ENCODE measurements around the gene PIGN.

The PIGN gene

GRCh38 chr18:62066102-62066818 lies 120.6 kb downstream of the PIGN start:
- H3K4me1 ChIP-seq (ENCODE audit: control insufficient read depth, insufficient read depth, low read length, poor library complexity, severe bottlenecking), result no peaks in the 10 kb centered on the region
- WGBS, 2 experiments (ENCODE audit: insufficient coverage in 2 of 2), result 88 to 100% methylated on average over 2 to 4 of the region's 5 CpGs
- peaks cover 3% of the 10 kb centered on the region for H3K9me3 ChIP-seq (ENCODE audit: control insufficient read depth, low read length)
- H3K4me3 ChIP-seq (ENCODE audit: extremely low read depth, insufficient read depth, low read length, poor library complexity, severe bottlenecking), result no peak overlapping the region
- no peak overlapping the region for H3K27ac ChIP-seq (ENCODE audit: low read depth, low read length, severe bottlenecking)
- H3K36me3 ChIP-seq (ENCODE audit: control insufficient read depth, insufficient read depth, low read length), result peaks cover 3% of the 10 kb centered on the region

GRCh38 chr18:62064361-62064760 lies 122.5 kb downstream of the PIGN start:
- Histone ChIP-seq H3K27ac (ENCODE audit: low read depth, low read length, severe bottlenecking) (no peak overlapping the region), H3K4me3 (ENCODE audit: extremely low read depth, insufficient read depth, low read length, poor library complexity, severe bottlenecking) (no peak overlapping the region), H3K36me3 (ENCODE audit: control insufficient read depth, insufficient read depth, low read length) (peaks cover 5% of the 10 kb centered on the region), H3K9me3 (ENCODE audit: control insufficient read depth, low read length) (peaks cover 3% of the 10 kb centered on the region), H3K4me1 (ENCODE audit: control insufficient read depth, insufficient read depth, low read length, poor library complexity, severe bottlenecking) (no peaks in the 10 kb centered on the region)
- WGBS, 2 experiments (ENCODE audit: insufficient coverage in 2 of 2), result no CpG with 5 or more reads among the region's 1 CpG

- H3K4me1 ChIP-seq (ENCODE audit: control insufficient read depth, insufficient read depth, low read length, poor library complexity, severe bottlenecking), result no peaks in the 10 kb centered on the region
- 80 to 95% methylated on average over 1 to 4 of the region's 5 CpGs for WGBS, 2 experiments (ENCODE audit: insufficient coverage in 2 of 2)
- peaks cover 3% of the 10 kb centered on the region for H3K36me3 ChIP-seq (ENCODE audit: control insufficient read depth, insufficient read depth, low read length)
- H3K9me3 ChIP-seq (ENCODE audit: control insufficient read depth, low read length), result no peaks in the 10 kb centered on the region
- no peak overlapping the region for H3K4me3 ChIP-seq (ENCODE audit: extremely low read depth, insufficient read depth, low read length, poor library complexity, severe bottlenecking)
- no peak overlapping the region for H3K27ac ChIP-seq (ENCODE audit: low read depth, low read length, severe bottlenecking)
Observed at GRCh38 chr18:62061821-62062478, 124.9 kb downstream of the PIGN start.

- 100% methylated on average over 1 of the region's 2 CpGs for WGBS, 2 experiments (ENCODE audit: insufficient coverage in 2 of 2)
- Histone ChIP-seq H3K27ac (ENCODE audit: low read depth, low read length, severe bottlenecking) (no peak overlapping the region), H3K36me3 (ENCODE audit: control insufficient read depth, insufficient read depth, low read length) (peaks cover 3% of the 10 kb centered on the region), H3K9me3 (ENCODE audit: control insufficient read depth, low read length) (no peaks in the 10 kb centered on the region), H3K4me1 (ENCODE audit: control insufficient read depth, insufficient read depth, low read length, poor library complexity, severe bottlenecking) (no peaks in the 10 kb centered on the region), H3K4me3 (ENCODE audit: extremely low read depth, insufficient read depth, low read length, poor library complexity, severe bottlenecking) (no peak overlapping the region)
Observed at GRCh38 chr18:62060820-62061219, 126.0 kb downstream of the PIGN start.

GRCh38 chr18:62054929-62055498 lies 131.8 kb downstream of the PIGN start:
- no peaks in the 10 kb centered on the region for H3K4me1 ChIP-seq (ENCODE audit: control insufficient read depth, insufficient read depth, low read length, poor library complexity, severe bottlenecking)
- H3K4me3 ChIP-seq (ENCODE audit: extremely low read depth, insufficient read depth, low read length, poor library complexity, severe bottlenecking), result no peak overlapping the region
- WGBS, 2 experiments (ENCODE audit: insufficient coverage in 2 of 2), result 83 to 100% methylated on average over 1 of the region's 2 CpGs
- H3K27ac ChIP-seq (ENCODE audit: low read depth, low read length, severe bottlenecking), result no peak overlapping the region
- no peaks in the 10 kb centered on the region for H3K9me3 ChIP-seq (ENCODE audit: control insufficient read depth, low read length)
- H3K36me3 ChIP-seq (ENCODE audit: control insufficient read depth, insufficient read depth, low read length), result peaks cover 1% of the 10 kb centered on the region

GRCh38 chr18:62048279-62048678 lies 138.6 kb downstream of the PIGN start:
- no peak overlapping the region for H3K27ac ChIP-seq (ENCODE audit: low read depth, low read length, severe bottlenecking)
- no peaks in the 10 kb centered on the region for H3K4me1 ChIP-seq (ENCODE audit: control insufficient read depth, insufficient read depth, low read length, poor library complexity, severe bottlenecking)
- no peaks in the 10 kb centered on the region for H3K36me3 ChIP-seq (ENCODE audit: control insufficient read depth, insufficient read depth, low read length)
- no CpG with 5 or more reads among the region's 1 CpG for WGBS, 2 experiments (ENCODE audit: insufficient coverage in 2 of 2)
- H3K9me3 ChIP-seq (ENCODE audit: control insufficient read depth, low read length), result peaks cover 8% of the 10 kb centered on the region
- H3K4me3 ChIP-seq (ENCODE audit: extremely low read depth, insufficient read depth, low read length, poor library complexity, severe bottlenecking), result no peak overlapping the region

GRCh38 chr18:62045316-62045715 lies 141.5 kb downstream of the PIGN start:
- Histone ChIP-seq H3K9me3 (ENCODE audit: control insufficient read depth, low read length) (peaks cover 8% of the 10 kb centered on the region), H3K4me1 (ENCODE audit: control insufficient read depth, insufficient read depth, low read length, poor library complexity, severe bottlenecking) (no peaks in the 10 kb centered on the region), H3K4me3 (ENCODE audit: extremely low read depth, insufficient read depth, low read length, poor library complexity, severe bottlenecking) (no peak overlapping the region), H3K27ac (ENCODE audit: low read depth, low read length, severe bottlenecking) (no peak overlapping the region), H3K36me3 (ENCODE audit: control insufficient read depth, insufficient read depth, low read length) (no peaks in the 10 kb centered on the region)
- WGBS, 2 experiments (ENCODE audit: insufficient coverage in 2 of 2), result 100% methylated on average over 1 of the region's 2 CpGs; no CpG with 5 or more reads in 1 of the 2 experiments

- H3K4me1 ChIP-seq (ENCODE audit: control insufficient read depth, insufficient read depth, low read length, poor library complexity, severe bottlenecking), result no peaks in the 10 kb centered on the region
- H3K27ac ChIP-seq (ENCODE audit: low read depth, low read length, severe bottlenecking), result no peak overlapping the region
- H3K9me3 ChIP-seq (ENCODE audit: control insufficient read depth, low read length), result peaks cover 8% of the 10 kb centered on the region
- no peaks in the 10 kb centered on the region for H3K36me3 ChIP-seq (ENCODE audit: control insufficient read depth, insufficient read depth, low read length)
- no peak overlapping the region for H3K4me3 ChIP-seq (ENCODE audit: extremely low read depth, insufficient read depth, low read length, poor library complexity, severe bottlenecking)
- WGBS, 2 experiments (ENCODE audit: insufficient coverage in 2 of 2), result no CpG with 5 or more reads among the region's 2 CpGs
Observed at GRCh38 chr18:62044490-62045000, 142.3 kb downstream of the PIGN start.

- 94 to 100% methylated on average over 1 to 3 of the region's 6 CpGs for WGBS, 2 experiments (ENCODE audit: insufficient coverage in 2 of 2)
- no peaks in the 10 kb centered on the region for H3K36me3 ChIP-seq (ENCODE audit: control insufficient read depth, insufficient read depth, low read length)
- no peak overlapping the region for H3K4me3 ChIP-seq (ENCODE audit: extremely low read depth, insufficient read depth, low read length, poor library complexity, severe bottlenecking)
- H3K9me3 ChIP-seq (ENCODE audit: control insufficient read depth, low read length), result no peaks in the 10 kb centered on the region
- H3K4me1 ChIP-seq (ENCODE audit: control insufficient read depth, insufficient read depth, low read length, poor library complexity, severe bottlenecking), result peaks cover 10% of the 10 kb centered on the region
- no peak overlapping the region for H3K27ac ChIP-seq (ENCODE audit: low read depth, low read length, severe bottlenecking)
Observed at GRCh38 chr18:62037989-62038778, 148.7 kb downstream of the PIGN start.

- 92 to 93% methylated on average over 7 to 10 of the region's 11 CpGs for WGBS, 2 experiments (ENCODE audit: insufficient coverage in 2 of 2)
- H3K27ac ChIP-seq (ENCODE audit: low read depth, low read length, severe bottlenecking), result no peak overlapping the region
Observed at GRCh38 chr18:62037012-62037742, 149.7 kb downstream of the PIGN start.

More at GRCh38 chr18:62037012-62037742, 149.7 kb downstream of the PIGN start:
- Histone ChIP-seq H3K36me3 (ENCODE audit: control insufficient read depth, insufficient read depth, low read length) (no peaks in the 10 kb centered on the region), H3K4me1 (ENCODE audit: control insufficient read depth, insufficient read depth, low read length, poor library complexity, severe bottlenecking) (peaks cover 10% of the 10 kb centered on the region), H3K4me3 (ENCODE audit: extremely low read depth, insufficient read depth, low read length, poor library complexity, severe bottlenecking) (no peak overlapping the region), H3K9me3 (ENCODE audit: control insufficient read depth, low read length) (no peaks in the 10 kb centered on the region)
